H1 (cell line): Measurements from ENCODE around the gene SMIM33. TPM values are rescaled to one million over a fixed set of nuclear protein-coding genes. Genes with fewer than 3 reads are reported as not detected.

Source experiments
- CTCF ChIA-PET: fragments of 300-600 bp; sonication (Branson Sonifier 250); formaldehyde crosslinking; loops from one replicate; lab custom pipeline; 2021; ENCODE audit not compliant: partially characterized antibody; lab: Charles Lee
- POLR2A ChIA-PET: fragments of 300-600 bp; sonication (Branson Sonifier 250); formaldehyde crosslinking; loops from one replicate; lab custom pipeline; 2021; ENCODE audit warnings: inconsistent platforms; ENCODE audit not compliant: partially characterized antibody; lab: Charles Lee
- DNase-seq, 2 experiments: peaks; one replicate each; pipeline versions ENCODE4 v3.0.0 to v3.0.0-alpha.2; 2010 to 2022; ENCODE audit warnings: low spot score in 2 of 2, low read depth in 1 of 2, mixed read lengths in 1 of 2
- FAIRE-seq: peaks from 2 replicates; lab custom pipeline; 2011; peaks lifted over from hg19 to GRCh38; lab: Jason Lieb, UNC
- H2AFZ ChIP-seq: 2 replicates; pipeline ENCODE4 v1.8.1; 2012; ENCODE audit warnings: low read length, inconsistent platforms
- H2AK5ac ChIP-seq: 2 replicates; pipeline ENCODE4 v1.6.1; 2013; ENCODE audit warnings: low read depth, low read length
- H2BK120ac ChIP-seq: replicated peaks from 2 replicates; pipeline ENCODE3; 2013; ENCODE audit warnings: low read depth, low read length, inconsistent platforms
- H2BK12ac ChIP-seq: 2 replicates; pipeline ENCODE4 v1.6.1; 2013; ENCODE audit warnings: low read depth, low read length
- H2BK15ac ChIP-seq: 2 replicates; pipeline ENCODE4 v1.6.1; 2013; ENCODE audit warnings: low read length
- H2BK20ac ChIP-seq: 2 replicates; pipeline ENCODE4 v1.6.1; 2013; ENCODE audit warnings: low read length
- H2BK5ac ChIP-seq: 2 replicates; pipeline ENCODE4 v1.6.1; 2013; ENCODE audit warnings: low read depth, low read length
- H3K14ac ChIP-seq: 2 replicates; pipeline ENCODE4 v1.6.1; 2013; ENCODE audit warnings: inconsistent platforms; ENCODE audit not compliant: insufficient read length
- H3K18ac ChIP-seq: 2 replicates; pipeline ENCODE4 v1.6.1; 2013; ENCODE audit warnings: low read length; ENCODE audit errors: extremely low read depth
- H3K23ac ChIP-seq: 2 replicates; pipeline ENCODE4 v1.6.1; 2013; ENCODE audit warnings: inconsistent platforms; ENCODE audit not compliant: insufficient read length
- H3K23me2 ChIP-seq: 2 replicates; pipeline ENCODE4 v1.6.1; 2013; ENCODE audit warnings: low read depth, low read length
- H3K27ac ChIP-seq: 2 replicates; pipeline ENCODE4 v1.6.1; 2011; ENCODE audit warnings: low read depth, low read length, inconsistent platforms
- H3K27me3 ChIP-seq, 4 experiments: replicated peaks in 1 of 4; 1 replicate in 1 of 4; 2 replicates in 3 of 4; pipeline versions ENCODE4 v1.6.1 to v1.8.1; 2011 to 2013; ENCODE audit warnings: low read length in 3 of 4, mild to moderate bottlenecking in 3 of 4, inconsistent platforms in 2 of 4, mixed read lengths in 2 of 4, moderate library complexity in 1 of 4; ENCODE audit not compliant: control insufficient read depth in 3 of 4, insufficient read depth in 3 of 4; ENCODE audit errors: extremely low read depth in 1 of 4
- H3K36me3 ChIP-seq, 4 experiments: 2 replicates each; pipeline versions ENCODE4 v1.6.1 to v1.8.1; 2011 to 2013; ENCODE audit warnings: mild to moderate bottlenecking in 4 of 4, low read length in 3 of 4, moderate library complexity in 2 of 4, control low read depth in 1 of 4, inconsistent platforms in 1 of 4; ENCODE audit not compliant: insufficient read depth in 4 of 4, control insufficient read depth in 2 of 4
- H3K4ac ChIP-seq: replicated peaks from 2 replicates; pipeline ENCODE3; 2013; ENCODE audit warnings: low read length, low read depth, mixed read lengths, inconsistent platforms; ENCODE audit not compliant: insufficient read length
- H3K4me1 ChIP-seq, 4 experiments: replicated peaks in 1 of 4; 1 replicate in 1 of 4; 2 replicates in 3 of 4; pipeline versions ENCODE4 v1.6.1 to v1.8.1; 2011 to 2013; ENCODE audit warnings: low read length in 3 of 4, inconsistent platforms in 2 of 4, mixed read lengths in 1 of 4; ENCODE audit not compliant: insufficient read depth in 4 of 4, control insufficient read depth in 3 of 4
- H3K4me2 ChIP-seq, 2 experiments: 2 replicates each; pipeline versions ENCODE4 v1.6.1 to v1.8.1; 2011 to 2013; ENCODE audit warnings: low read depth in 2 of 2, low read length in 2 of 2, control low read depth in 1 of 2, inconsistent platforms in 1 of 2, mild to moderate bottlenecking in 1 of 2; ENCODE audit not compliant: insufficient read depth in 1 of 2
- H3K4me3 ChIP-seq, 4 experiments: fragments of 200-600, 300-600 bp in 1 of 4; sonication (generic), shearing (Covaris generic), sonication (Bioruptor Twin) in 1 of 4; 2 replicates each; pipeline versions ENCODE4 v1.5.1 to v1.8.1; 2011 to 2016; ENCODE audit warnings: low read length in 4 of 4, low read depth in 3 of 4, control low read depth in 2 of 4, inconsistent platforms in 2 of 4, mild to moderate bottlenecking in 2 of 4, mixed read lengths in 1 of 4, moderate library complexity in 1 of 4; ENCODE audit not compliant: insufficient read depth in 2 of 4; ENCODE audit errors: extremely low read depth in 1 of 4
- H3K56ac ChIP-seq: replicated peaks from 2 replicates; pipeline ENCODE3; 2013; ENCODE audit warnings: low read depth, mild to moderate bottlenecking, mixed read lengths, low read length, inconsistent platforms; ENCODE audit not compliant: insufficient read length
- H3K79me1 ChIP-seq: 2 replicates; pipeline ENCODE4 v1.6.1; 2013; ENCODE audit warnings: low read depth, low read length, control low read depth
- H3K79me2 ChIP-seq, 2 experiments: 2 replicates each; pipeline versions ENCODE4 v1.6.1 to v1.8.1; 2012 to 2013; ENCODE audit warnings: low read length in 2 of 2, mild to moderate bottlenecking in 2 of 2, inconsistent platforms in 1 of 2; ENCODE audit not compliant: insufficient read depth in 2 of 2, control insufficient read depth in 1 of 2
- H3K9ac ChIP-seq, 4 experiments: replicated peaks in 1 of 4; 1 replicate in 1 of 4; 2 replicates in 3 of 4; pipeline versions ENCODE4 v1.6.1 to v1.8.1; 2011 to 2013; ENCODE audit warnings: low read depth in 3 of 4, low read length in 3 of 4, control low read depth in 2 of 4, mild to moderate bottlenecking in 2 of 4, moderate library complexity in 2 of 4, inconsistent platforms in 1 of 4; ENCODE audit errors: extremely low read depth in 1 of 4
- H3K9me3 ChIP-seq, 2 experiments: 2 replicates each; pipeline versions ENCODE4 v1.6.1 to v1.8.1; 2012 to 2013; ENCODE audit warnings: mild to moderate bottlenecking in 2 of 2, moderate library complexity in 2 of 2, control low read depth in 1 of 2, inconsistent platforms in 1 of 2, low read depth in 1 of 2, low read length in 1 of 2, mixed read lengths in 1 of 2; ENCODE audit not compliant: insufficient read depth in 2 of 2
- H4K20me1 ChIP-seq, 2 experiments: replicated peaks in 1 of 2; 2 replicates each; pipeline versions ENCODE3 to v1.8.1; 2011 to 2013; ENCODE audit warnings: inconsistent platforms in 2 of 2, low read length in 2 of 2, mild to moderate bottlenecking in 1 of 2; ENCODE audit not compliant: insufficient read depth in 2 of 2, control insufficient read depth in 1 of 2
- H4K5ac ChIP-seq: 2 replicates; pipeline ENCODE4 v1.6.1; 2013; ENCODE audit warnings: low read length, low read depth, mixed read lengths, inconsistent platforms; ENCODE audit not compliant: insufficient read length
- H4K8ac ChIP-seq: 2 replicates; pipeline ENCODE4 v1.8.0; 2013; ENCODE audit warnings: mild to moderate bottlenecking, moderate library complexity, low read length, inconsistent platforms; ENCODE audit not compliant: insufficient read depth; ENCODE audit errors: extremely low read depth
- H4K91ac ChIP-seq: replicated peaks from 2 replicates; pipeline ENCODE3; 2013; ENCODE audit warnings: low read length, mixed read lengths, inconsistent platforms; ENCODE audit not compliant: insufficient read length
- ASH2L ChIP-seq: fragments of 200-600, 300-600 bp; sonication (generic); IDR thresholded peaks from one replicate; pipeline ENCODE4 v1.7.1; 2017; ENCODE audit warnings: low read length
- EP300 ChIP-seq, 2 experiments: IDR thresholded peaks; 1 replicate in 1 of 2; 2 replicates in 1 of 2; pipeline ENCODE4 v1.6.1; 2011 to 2012; ENCODE audit warnings: low read depth in 2 of 2, low read length in 2 of 2, mild to moderate bottlenecking in 2 of 2, borderline replicate concordance in 1 of 2, inconsistent platforms in 1 of 2, moderate library complexity in 1 of 2
- EZH2 ChIP-seq: fragments of 200-600 bp; sonication (generic); IDR thresholded peaks from 2 replicates; pipeline ENCODE4 v1.7.1; 2012; ENCODE audit warnings: low read depth, mild to moderate bottlenecking, moderate library complexity, low read length, inconsistent platforms; ENCODE audit not compliant: severe bottlenecking
- SIN3A ChIP-seq, 2 experiments: IDR thresholded peaks in 1 of 2; conservative IDR thresholded peaks in 1 of 2; 2 replicates each; pipeline ENCODE4 v1.6.1; 2011 to 2012; ENCODE audit warnings: low read length in 2 of 2, improper control_type of control experiment in 1 of 2, low read depth in 1 of 2, mild to moderate bottlenecking in 1 of 2
- SIX5 ChIP-seq: IDR thresholded peaks from 2 replicates; pipeline ENCODE4 v1.6.1; 2011; ENCODE audit warnings: mild to moderate bottlenecking, low read depth, low read length
- SP1 ChIP-seq: IDR thresholded peaks from 2 replicates; pipeline ENCODE4 v1.6.1; 2011; ENCODE audit warnings: low read depth, low read length
- TBP ChIP-seq: IDR thresholded peaks from 2 replicates; pipeline ENCODE4 v1.6.1; 2011; ENCODE audit warnings: low read depth, low read length, improper control_type of control experiment
- WGBS, 2 experiments: shearing (Covaris generic) in 1 of 2; methylation state at CpG; one replicate each; pipeline versions ENCODE4 v1.1.6 to v1.1.7; 2013 to 2015; ENCODE audit warnings: low lambda C conversion rate in 2 of 2, mixed read lengths in 2 of 2, inconsistent platforms in 1 of 2, low coverage in 1 of 2, missing lambda C conversion rate in 1 of 2; ENCODE audit not compliant: insufficient replicate concordance in 2 of 2, insufficient coverage in 1 of 2, insufficient read length in 1 of 2; ENCODE audit errors: extremely low coverage in 1 of 2, missing lambda C conversion rate in 1 of 2; 5-methylcytosine and 5-hydroxymethylcytosine counted together
- polyA plus RNA-seq, 7 experiments: library from polyadenylated mRNA; depleted of rRNA in 3 of 7; stranded (reverse) in 5 of 7; unstranded in 2 of 7; fragments of >200 nt in 5 of 7; fragments of 200-250 nt in 2 of 7; gene quantifications; 1 replicate in 5 of 7; 2 replicates in 1 of 7; 4 replicates in 1 of 7; pipeline versions ENCODE4 v1.2.1 to v1.2.3, GENCODE V29; 2011 to 2013; ENCODE audit warnings: missing spikeins in 2 of 7, mixed read lengths in 2 of 7
- total RNA-seq: library from RNA; stranded (reverse); fragmentation: NEBNext Ultra II Directional; extraction: Animal tissue kit (Norgen Biotek cat#: 25700); gene quantifications from 2 replicates; pipeline ENCODE4 v1.2.1, GENCODE V29; 2021

The SMIM33 gene
- total and polyA plus RNA-seq, 2 of the 8 experiments (the other 6 are each of a cell fraction or from before 2014, with no cell fraction given): not detected

- no peaks in the 10 kb centered on the region for H3K27me3 ChIP-seq
- no peak overlapping the region for H2BK20ac ChIP-seq
- no peak overlapping the region for H2BK120ac ChIP-seq
- no peaks in the 10 kb centered on the region for H3K79me2 ChIP-seq
- H2BK5ac ChIP-seq: no peak overlapping the region
- 97% methylated on average over 5 of the region's 5 CpGs; no CpG with 5 or more reads in 1 of the 2 experiments for WGBS, 2 experiments
- TF ChIP-seq SP1: no peak
- TF ChIP-seq SIN3A (conservative IDR thresholded peaks at IDR 0.05 in 1 of 2, IDR thresholded peaks at IDR 0.05 in 1 of 2; ENCODE audit: low read depth in 1 of 2, low read length in 2 of 2): no peak
- TF ChIP-seq SIX5: no peak
- TF ChIP-seq ASH2L: no peak
- TF ChIP-seq EZH2: no peak
- TF ChIP-seq TBP: no peak
- TF ChIP-seq EP300 (IDR thresholded peaks at IDR 0.05; ENCODE audit: borderline replicate concordance in 1 of 2, low read depth in 2 of 2, low read length in 2 of 2): no peak
- H3K18ac ChIP-seq: no peak overlapping the region
- H4K20me1 ChIP-seq: no peaks in the 10 kb centered on the region
- no peak overlapping the region for H3K23ac ChIP-seq
- no peak overlapping the region for H3K4me3 ChIP-seq
- CTCF ChIA-PET: interaction anchor here (1.1 to 9.9 kb wide), 4 partner anchors 48 to 162 kb away, joined by 3 to 319 read pairs (median 22); no protein-coding TSS in a partner anchor
- POLR2A ChIA-PET: interaction anchor here (4.2 kb wide), 1 partner anchor 13 kb away, joined by 15 read pairs; the partner anchor contains the start of gene DNAJC18
- DNase-seq (no peak), FAIRE-seq (no peak)
- no peak overlapping the region for H3K56ac ChIP-seq
- H3K4ac ChIP-seq: no peak overlapping the region
- peaks cover 5 to 34% (median 15%) of the 10 kb centered on the region in 4 experiments; a peak in 7 of 8 replicates for H3K36me3 ChIP-seq
- H3K9me3 ChIP-seq: no peaks in the 10 kb centered on the region
- no peak overlapping the region for H2AK5ac ChIP-seq
- no peak overlapping the region for H2AFZ ChIP-seq
- H2BK12ac ChIP-seq: no peak overlapping the region
- no peak overlapping the region for H3K14ac ChIP-seq
- no peaks in the 10 kb centered on the region for H3K79me1 ChIP-seq
- no peak overlapping the region for H4K91ac ChIP-seq
- H4K8ac ChIP-seq: no peak overlapping the region
- no peak overlapping the region for H3K27ac ChIP-seq
- H3K23me2 ChIP-seq: no peaks in the 10 kb centered on the region
- H2BK15ac ChIP-seq: no peak overlapping the region
- no peak overlapping the region for H3K4me2 ChIP-seq
- no peak overlapping the region for H4K5ac ChIP-seq
- no peaks in the 10 kb centered on the region for H3K4me1 ChIP-seq
- no peak overlapping the region for H3K9ac ChIP-seq
Measured at GRCh38 chr5:139425497-139425896, 45.3 kb upstream of the SMIM33 start.
